Measurements from ENCODE around the gene LSM5. TPM values are rescaled to one million over a fixed set of nuclear protein-coding genes. Genes with fewer than 3 reads are reported as not detected.

LSM5 gene
- total and polyA plus RNA-seq, 12 donors = 36.1 to 58.3 (median 40.9) TPM

DNA sequence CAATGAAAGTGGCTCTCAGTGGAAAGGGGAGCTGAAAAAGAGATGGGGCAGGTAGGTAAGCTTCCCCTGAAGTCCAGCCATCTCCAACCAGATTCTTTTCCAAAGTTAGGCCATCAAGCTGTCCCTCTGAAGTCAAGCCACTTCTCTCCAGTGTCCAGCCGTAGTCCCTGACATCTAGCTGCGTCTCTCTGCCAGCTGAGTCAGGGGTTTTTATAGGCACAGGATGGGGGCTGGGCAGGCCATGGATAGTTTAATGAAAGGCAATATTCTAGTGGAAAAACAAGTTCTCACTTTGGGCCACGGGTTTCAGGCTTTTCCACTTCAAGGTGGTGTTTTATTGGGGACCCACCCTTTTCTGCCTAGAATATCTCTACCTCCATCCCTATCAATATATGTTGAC lies 41.9 kb upstream of the LSM5 start:
- Histone ChIP-seq H3K36me3 (peaks cover 0 to 5% (median 0%) of the 10 kb centered on the region in 9 donors), H3K4me3 (no peak overlapping the region), H3K27me3 (no peaks in the 10 kb centered on the region), H3K4me1 (peaks cover 0 to 28% (median 14%) of the 10 kb centered on the region in 9 donors), H3K27ac (no peak overlapping the region), H3K9me3 (no peaks in the 10 kb centered on the region)
- intact Hi-C loops (cut with DNase I) = no loop called here
- DNase-seq (no peak), ATAC-seq (no peak)
- TF ChIP-seq, protein P1, sequence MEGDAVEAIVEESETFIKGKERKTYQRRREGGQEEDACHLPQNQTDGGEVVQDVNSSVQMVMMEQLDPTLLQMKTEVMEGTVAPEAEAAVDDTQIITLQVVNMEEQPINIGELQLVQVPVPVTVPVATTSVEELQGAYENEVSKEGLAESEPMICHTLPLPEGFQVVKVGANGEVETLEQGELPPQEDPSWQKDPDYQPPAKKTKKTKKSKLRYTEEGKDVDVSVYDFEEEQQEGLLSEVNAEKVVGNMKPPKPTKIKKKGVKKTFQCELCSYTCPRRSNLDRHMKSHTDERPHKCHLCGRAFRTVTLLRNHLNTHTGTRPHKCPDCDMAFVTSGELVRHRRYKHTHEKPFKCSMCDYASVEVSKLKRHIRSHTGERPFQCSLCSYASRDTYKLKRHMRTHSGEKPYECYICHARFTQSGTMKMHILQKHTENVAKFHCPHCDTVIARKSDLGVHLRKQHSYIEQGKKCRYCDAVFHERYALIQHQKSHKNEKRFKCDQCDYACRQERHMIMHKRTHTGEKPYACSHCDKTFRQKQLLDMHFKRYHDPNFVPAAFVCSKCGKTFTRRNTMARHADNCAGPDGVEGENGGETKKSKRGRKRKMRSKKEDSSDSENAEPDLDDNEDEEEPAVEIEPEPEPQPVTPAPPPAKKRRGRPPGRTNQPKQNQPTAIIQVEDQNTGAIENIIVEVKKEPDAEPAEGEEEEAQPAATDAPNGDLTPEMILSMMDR (IDR thresholded peaks at IDR 0.05) = no peak
- 81 to 83% methylated on average over 3 of the region's 3 CpGs for WGBS, 2 donors

DNA sequence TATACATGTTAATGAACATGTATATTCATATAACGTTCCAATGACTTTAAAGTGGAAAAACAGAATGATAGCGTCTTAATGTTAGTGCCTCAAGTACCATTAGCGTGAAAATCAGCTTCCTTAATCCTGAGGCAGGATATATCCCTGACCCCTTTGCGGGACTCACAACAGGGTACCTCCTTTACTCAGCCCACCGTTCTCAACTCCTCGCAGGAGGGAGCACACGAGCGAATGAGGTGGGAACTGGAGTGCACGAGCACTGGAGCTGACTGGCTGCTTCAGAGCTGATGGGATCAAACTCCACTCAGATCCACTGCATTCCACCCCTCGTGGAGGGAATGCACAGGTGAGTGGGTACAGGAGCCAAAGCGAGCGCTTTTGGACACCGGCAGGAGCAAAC lies 41.2 kb upstream of the LSM5 start:
- TF ChIP-seq, protein P1 (IDR thresholded peaks at IDR 0.05) = no peak
- intact Hi-C loops (cut with DNase I) = no loop called here
- H3K9me3 ChIP-seq = no peaks in the 10 kb centered on the region
- no peak overlapping the region for H3K4me3 ChIP-seq
- H3K4me1 ChIP-seq = peaks cover 0 to 28% (median 14%) of the 10 kb centered on the region in 9 donors
- H3K27me3 ChIP-seq = no peaks in the 10 kb centered on the region
- peaks cover 0 to 8% (median 0%) of the 10 kb centered on the region in 9 donors for H3K36me3 ChIP-seq
- ATAC-seq (peak in 1 of 8 donors; percentile 26), DNase-seq (no peak)
- H3K27ac ChIP-seq = no peak overlapping the region
- 92 to 95% methylated on average over 13 of the region's 13 CpGs for WGBS, 2 donors

GRCh38 chr7:32525839-32526238 lies 35.7 kb upstream of the LSM5 start:
- peaks cover 0 to 13% (median 0%) of the 10 kb centered on the region in 11 donors for H3K9me3 ChIP-seq
- no peaks in the 10 kb centered on the region for H3K27me3 ChIP-seq
- H3K4me3 ChIP-seq = no peak overlapping the region
- DNase-seq (no peak), ATAC-seq (no peak)
- intact Hi-C loops (cut with DNase I) = no loop called here
- 68 to 77% methylated on average over 4 of the region's 4 CpGs for WGBS, 2 donors
- TF ChIP-seq, protein P1 (IDR thresholded peaks at IDR 0.05) = no peak
- H3K36me3 ChIP-seq = peaks cover 0 to 6% (median 0%) of the 10 kb centered on the region in 9 donors
- H3K27ac ChIP-seq = no peak overlapping the region
- H3K4me1 ChIP-seq = peaks cover 0 to 22% (median 10%) of the 10 kb centered on the region in 9 donors

- intact Hi-C loops (cut with DNase I) = no loop called here
- no peak for DNase-seq
- Histone ChIP-seq H3K27ac (no peak overlapping the region), H3K4me3 (no peak overlapping the region), H3K4me1 (peaks cover 0 to 22% (median 10%) of the 10 kb centered on the region in 9 donors), H3K9me3 (peaks cover 0 to 25% (median 2%) of the 10 kb centered on the region in 11 donors), H3K36me3 (peaks cover 0 to 8% (median 0%) of the 10 kb centered on the region in 9 donors), H3K27me3 (no peaks in the 10 kb centered on the region)
- TF ChIP-seq, protein P1 (IDR thresholded peaks at IDR 0.05) = no peak
- ATAC-seq = no peak
These were observed 34.5 kb upstream of the LSM5 start for GRCh38 chr7:32524631-32525030.
